ENCODE measurements around the gene ZNF385B.
"Not testable (repeated sequence)": the region's sequence is repeated elsewhere in the genome, so short reads cannot be mapped to it uniquely, and the experiment has no call there.

ZNF385B gene

DNA sequence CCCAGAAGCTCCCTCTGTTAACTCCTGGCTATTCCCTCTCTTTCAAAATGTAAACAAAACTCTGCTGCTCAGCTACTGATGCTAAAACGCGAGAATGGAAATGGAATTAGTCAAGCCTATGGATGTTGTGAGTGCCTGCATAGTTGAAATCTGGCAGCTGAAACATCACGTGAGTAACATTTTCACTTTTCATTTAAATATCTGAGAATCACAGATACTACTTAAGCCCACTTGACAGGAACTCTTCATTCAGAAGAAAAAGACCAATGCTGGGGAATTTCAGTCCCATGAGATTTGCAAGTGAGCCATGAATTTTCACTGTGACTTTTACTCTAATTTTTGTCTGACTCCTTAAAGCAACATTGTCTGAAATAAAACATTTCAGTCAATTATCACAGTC, 381.5 kb downstream of the ZNF385B start:
- DNase-seq (ENCODE audit: low spot score), result no peak

DNA sequence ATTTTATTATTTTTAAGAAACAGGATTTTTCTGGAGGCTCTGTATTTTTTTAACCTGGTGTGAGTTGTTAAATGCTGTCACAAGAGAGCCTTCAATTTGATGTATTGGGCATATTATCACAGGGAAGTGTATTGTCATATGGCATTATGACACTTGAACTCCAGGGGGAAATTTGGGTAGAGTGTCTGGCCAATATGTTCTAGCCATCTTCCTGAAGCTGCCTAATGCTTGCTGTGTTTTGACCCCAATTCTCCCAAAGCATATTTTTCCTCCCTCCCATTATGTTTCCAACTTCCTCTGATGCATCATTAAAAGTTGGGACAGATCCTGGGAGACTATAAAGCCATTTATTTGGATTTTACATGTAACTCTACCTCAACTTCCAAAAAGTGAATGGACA, 382.6 kb downstream of the ZNF385B start:
- DNase-seq (ENCODE audit: low spot score), result no peak

DNA sequence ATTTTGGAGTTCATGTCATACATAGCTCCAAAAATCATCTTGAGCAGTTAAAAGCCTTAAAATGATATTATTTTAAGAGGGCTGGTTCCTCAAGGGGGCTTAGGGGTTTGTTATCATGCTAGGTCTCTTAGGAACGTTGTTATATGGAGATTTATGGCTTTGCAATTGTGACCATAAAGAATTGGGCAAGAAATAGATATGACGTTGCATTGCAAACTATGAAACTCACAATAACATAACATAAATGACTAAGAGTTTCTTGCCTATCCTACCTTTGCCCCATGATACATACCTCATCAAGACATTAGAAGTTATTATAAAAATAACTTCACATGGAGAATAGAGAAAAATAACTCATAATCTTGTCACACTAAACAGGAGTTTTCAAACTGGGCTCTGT, 390.4 kb downstream of the ZNF385B start:
- DNase-seq (ENCODE audit: low spot score), result no peak

DNA sequence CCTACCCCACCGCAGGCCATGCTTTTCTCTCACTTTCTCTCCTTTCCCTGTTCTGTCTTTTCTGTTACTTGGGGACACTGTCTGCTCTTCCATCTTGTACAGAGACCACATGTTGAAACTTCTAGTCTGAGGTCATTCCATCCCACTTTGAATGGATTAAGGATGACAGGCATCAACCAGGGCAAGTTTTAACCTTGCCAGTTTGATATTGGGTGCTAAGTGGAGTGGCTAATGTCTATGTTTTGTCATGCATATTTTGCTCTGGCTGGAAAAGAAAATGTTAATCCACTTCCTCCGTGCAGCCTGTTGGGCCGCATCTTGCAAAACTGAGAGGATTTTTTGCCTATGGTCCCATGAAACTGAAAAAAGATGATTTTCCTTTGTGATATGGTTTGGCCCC, 391.3 kb downstream of the ZNF385B start:
- no peak for DNase-seq (ENCODE audit: low spot score)

DNA sequence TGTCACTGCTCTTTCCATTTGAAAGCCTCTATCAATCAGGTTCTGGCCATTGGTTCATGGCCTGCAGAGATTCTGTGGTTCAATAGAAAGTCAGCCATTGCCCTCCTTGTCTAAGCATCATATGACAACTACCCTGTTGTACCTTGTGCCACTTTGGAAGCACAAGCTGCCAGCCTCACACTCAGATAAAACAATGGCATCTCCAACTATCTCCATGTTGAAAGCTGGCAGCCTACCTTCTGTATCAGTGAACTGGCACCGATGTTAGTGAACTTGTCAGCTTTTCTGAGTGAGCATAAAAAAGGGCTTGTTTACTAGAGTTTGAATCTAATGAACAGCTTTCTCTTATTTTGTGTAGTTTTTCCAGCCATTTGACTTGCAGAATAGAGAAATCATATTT, 393.5 kb downstream of the ZNF385B start:
- DNase-seq (ENCODE audit: low spot score), result no peak

GRCh38 chr2:179467111-179467510, 394.3 kb downstream of the ZNF385B start:
- no peak for DNase-seq (ENCODE audit: low spot score)

- no peak for DNase-seq (ENCODE audit: low spot score)
Observed at GRCh38 chr2:179461420-179461819, 400.0 kb downstream of the ZNF385B start.

DNA sequence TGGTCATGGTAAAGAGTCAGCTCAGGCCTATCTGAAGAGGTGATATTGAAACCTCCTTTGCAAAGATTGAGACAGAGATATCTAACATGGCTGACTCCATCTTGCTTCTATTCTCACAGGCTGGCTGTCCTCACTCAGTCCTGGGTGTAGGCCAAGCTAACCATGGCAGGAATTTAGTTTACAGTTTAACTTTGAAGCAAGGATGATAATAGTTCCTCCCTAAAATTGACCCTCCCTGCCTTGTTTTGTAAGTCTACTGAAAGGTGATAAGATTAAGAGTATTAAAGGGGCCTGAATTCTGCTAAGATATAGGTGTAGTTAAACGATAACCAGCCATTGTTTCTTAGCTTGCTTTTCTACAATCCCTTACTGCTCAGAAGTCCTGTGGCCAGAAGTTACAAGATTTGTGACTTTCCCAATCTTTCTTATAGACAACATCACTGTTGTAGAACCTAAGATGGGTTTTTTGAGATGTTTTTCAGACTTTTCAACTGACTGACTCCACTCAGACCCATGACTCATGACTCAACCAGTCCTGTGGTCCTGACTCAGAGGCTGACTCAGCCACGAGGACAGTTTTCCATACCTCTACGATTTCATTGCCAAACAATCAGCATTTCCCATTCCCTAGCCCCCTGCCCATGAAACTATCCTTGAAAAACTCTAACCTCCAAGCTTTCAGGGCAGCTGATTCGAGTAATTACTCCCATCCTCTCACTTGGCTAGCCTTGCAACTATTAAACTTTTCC, 401.1 kb downstream of the ZNF385B start:
- peak; percentile 73 for DNase-seq (ENCODE audit: low spot score)

- not testable (repeated sequence) for DNase-seq (ENCODE audit: low spot score)
Observed at GRCh38 chr2:179458113-179458512, 403.3 kb downstream of the ZNF385B start.

GRCh38 chr2:179455824-179456223, 405.6 kb downstream of the ZNF385B start:
- DNase-seq (ENCODE audit: low spot score), result no peak

DNA sequence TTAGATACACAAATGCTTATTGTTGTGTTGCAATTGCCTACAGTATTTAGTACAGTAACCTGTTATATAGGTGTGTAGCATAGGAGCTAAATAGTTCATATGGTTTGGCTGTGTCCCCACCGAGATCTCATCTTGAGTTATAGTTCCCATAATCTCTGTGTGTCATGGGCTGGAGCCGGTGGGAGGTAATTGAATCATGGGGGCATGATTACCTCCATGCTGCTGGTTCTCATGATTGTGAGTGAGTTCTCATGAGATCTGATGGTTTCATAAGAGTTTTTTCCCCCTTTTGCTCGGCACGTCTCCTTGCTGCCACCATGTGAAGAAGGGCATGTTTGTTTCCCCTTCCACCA, 406.3 kb downstream of the ZNF385B start:
- DNase-seq (ENCODE audit: low spot score), result no peak

DNA sequence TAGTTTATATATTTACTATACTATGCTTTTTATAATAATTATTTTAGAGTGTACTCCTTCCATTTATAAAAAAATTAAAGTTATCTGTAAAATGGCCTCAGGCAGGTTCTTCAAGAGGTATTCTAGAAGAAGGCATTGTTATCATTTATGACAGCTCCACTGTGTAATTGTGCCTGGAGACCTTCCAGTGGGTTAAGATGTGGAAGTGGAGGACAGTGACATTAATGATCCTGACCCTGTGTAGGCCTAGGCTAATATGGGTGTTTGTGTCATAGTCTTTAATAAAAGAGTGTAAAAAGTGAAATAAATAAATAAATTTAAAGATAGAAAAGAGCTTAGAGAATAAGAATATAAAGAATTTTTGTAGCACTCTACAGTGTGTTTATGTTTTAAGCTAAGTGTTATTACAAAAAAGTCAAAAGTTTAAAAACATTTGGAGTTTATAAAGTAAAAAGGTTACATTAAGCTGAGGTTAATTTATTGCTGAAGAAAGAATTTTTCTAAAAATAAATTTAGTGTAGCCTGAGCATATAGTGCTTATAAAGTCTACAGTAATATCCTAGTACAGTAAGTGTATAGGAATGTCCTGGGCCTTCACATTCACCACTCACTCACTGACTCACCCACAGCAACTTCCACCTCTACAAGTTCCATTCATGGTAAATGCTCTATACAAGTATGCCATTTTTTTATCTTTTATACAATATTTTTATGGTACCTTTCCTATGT, 406.8 kb downstream of the ZNF385B start:
- DNase-seq (ENCODE audit: low spot score), result peak; percentile 52

DNA sequence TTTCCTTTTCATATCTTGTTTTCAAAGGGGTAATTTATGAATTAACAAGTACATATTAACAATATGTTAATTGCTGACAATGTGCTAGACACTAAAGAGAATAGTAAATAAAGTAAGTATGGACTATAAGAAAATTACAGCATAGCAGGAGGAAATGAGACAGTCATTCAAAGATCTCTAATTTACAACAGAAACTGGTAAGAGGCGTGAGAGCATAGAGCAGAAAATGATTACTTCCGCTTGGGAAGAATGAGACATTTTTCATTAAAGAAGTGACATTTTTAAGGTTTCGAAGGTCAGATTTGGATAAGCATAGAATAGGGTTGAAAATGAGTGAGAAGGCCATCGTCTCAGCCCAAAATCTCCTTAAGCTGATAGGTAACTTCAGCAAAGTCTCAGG, 412.4 kb downstream of the ZNF385B start:
- DNase-seq (ENCODE audit: low spot score), result no peak

GRCh38 chr2:179447839-179448447, 413.5 kb downstream of the ZNF385B start:
- no peak for DNase-seq (ENCODE audit: low spot score)

DNA sequence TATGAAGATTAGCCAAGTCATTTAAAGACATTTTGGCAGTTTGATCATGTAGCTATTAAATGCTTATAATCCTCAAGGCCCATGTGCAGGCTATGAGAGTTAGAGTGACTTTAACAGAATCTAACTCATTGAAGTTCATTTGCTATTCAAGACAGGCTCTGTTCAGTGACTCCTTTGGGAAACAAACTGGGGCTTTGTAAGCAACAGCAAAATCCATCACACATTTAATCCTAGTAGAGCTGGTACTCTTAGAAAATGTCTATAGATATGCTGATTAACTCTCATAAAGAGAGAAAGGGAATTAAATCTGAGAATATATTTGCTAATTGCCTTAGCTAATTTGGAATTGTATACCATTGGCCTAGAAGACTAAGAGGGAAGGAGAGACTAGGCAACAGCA, 414.0 kb downstream of the ZNF385B start:
- no peak for DNase-seq (ENCODE audit: low spot score)

DNA sequence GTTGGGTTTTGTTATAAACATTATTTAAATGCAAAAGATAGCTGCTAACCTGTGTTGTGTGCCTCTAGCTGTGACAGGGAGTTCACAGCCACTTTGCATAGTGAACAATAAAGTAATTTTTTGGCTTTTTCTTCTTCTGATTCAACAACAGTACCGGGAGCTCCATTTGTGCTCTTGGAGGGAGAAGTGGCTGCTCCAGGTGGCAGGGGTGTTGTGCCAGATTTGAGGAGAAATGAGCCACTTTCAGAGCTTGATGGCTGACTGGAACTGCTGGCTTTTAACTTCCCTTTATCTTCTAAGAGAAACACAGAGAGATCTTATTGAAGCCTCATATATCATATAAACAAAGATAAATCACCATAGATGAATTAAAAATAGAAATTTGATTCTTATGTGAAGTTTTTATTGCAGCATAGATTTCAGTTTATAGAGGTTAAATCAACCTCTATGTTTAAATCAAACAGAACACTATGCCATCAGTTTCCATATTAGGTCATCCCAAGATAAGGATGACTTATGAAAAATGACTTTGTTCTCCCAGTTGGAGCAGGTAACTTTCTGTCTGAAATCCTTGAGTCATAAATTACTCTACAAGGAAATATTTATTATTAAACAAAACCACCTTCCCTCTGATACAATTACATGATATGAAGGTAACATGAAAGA, 414.8 kb downstream of the ZNF385B start:
- no peak for DNase-seq (ENCODE audit: low spot score)

- DNase-seq (ENCODE audit: low spot score), result peak; percentile 59
Observed at GRCh38 chr2:179444056-179444455, 417.4 kb downstream of the ZNF385B start.

- DNase-seq (ENCODE audit: low spot score), result peak; percentile 72
Observed at GRCh38 chr2:179443180-179443579, 418.2 kb downstream of the ZNF385B start.

GRCh38 chr2:179442206-179442605, 419.2 kb downstream of the ZNF385B start:
- DNase-seq (ENCODE audit: low spot score), result no peak

DNA sequence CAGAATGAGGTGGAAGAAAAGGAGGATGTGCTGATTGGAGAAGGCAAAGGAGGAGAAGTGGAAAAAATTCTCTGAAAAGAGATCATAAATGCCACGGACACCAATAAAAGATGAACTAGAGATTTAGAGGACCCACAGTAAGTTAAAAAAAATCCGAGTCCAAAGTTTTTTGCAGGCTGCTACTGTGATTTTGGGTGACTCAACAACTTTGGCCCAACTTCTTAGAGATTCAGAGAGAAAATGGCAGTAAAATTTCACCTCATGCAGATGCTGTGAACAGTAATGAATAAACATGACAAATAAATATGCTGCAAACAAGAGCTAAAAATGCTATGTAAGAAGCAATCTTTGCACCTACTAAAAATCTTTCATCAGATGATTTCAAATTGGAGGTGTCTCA, 419.9 kb downstream of the ZNF385B start:
- DNase-seq (ENCODE audit: low spot score), result no peak

DNA sequence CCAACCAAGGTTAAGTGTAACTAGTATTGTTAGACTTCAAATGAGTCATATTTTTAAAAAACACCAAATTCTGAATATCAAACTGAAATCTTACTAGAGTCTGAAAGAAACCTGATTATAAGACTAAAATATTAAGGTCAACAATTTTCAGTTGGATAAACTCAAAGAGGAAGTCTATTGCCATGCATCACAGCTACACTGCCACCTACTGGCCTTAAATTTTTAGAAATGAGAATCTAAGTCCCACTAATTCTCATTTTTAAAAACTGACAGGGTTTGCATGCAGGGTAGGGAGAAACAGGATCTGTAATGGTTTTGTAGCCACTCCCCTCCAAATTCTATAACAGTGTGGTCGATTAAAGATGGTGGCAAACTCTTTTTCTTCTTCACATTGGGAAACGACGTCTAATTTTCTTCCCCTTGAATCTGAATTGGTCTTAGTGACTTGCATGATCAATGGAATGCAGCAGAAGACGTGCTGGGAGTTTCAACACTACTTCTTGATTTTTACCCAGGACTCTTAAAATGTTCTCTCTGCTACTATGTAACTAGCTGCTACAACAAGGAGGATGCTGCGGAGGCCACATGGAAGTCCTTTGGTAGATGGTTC, 420.7 kb downstream of the ZNF385B start:
- DNase-seq (ENCODE audit: low spot score), result no peak

DNA sequence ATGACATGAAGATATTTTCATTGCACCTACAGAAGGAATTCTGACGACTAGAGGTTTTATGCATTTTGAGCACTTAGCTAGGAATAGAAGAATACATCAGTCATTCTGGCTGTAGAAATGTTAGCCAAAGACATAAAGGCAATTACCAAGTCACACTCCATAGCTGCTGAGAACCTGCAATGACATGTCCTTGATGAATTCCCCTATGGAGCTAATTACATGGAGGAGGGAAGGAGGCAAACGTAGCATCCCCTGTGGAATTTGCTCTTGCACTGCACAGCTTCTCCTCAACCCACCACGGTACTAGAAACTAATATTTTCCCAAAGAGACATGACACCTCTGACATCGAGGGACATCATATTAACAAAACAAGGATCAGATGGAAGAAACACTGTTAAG, 422.8 kb downstream of the ZNF385B start:
- DNase-seq (ENCODE audit: low spot score), result no peak

Measured in AG20443 (cell line).